GM23338 (cell line): ENCODE results near the gene IDUA. TPM values are rescaled to one million over a fixed set of nuclear protein-coding genes. Genes with fewer than 3 reads are reported as not detected.

Source experiments
- ATAC-seq: fragments of 200-7000 bp; cut with Tn5 transposase; 3 replicates; pipeline ENCODE4 v1.9.1; 2020
- DNase-seq: peaks from one replicate; pipeline ENCODE4 v3.0.0-alpha.2; 2015; ENCODE audit warnings: low spot score
- H2AFZ ChIP-seq: fragments of 200-600 bp; sonication (generic); 2 replicates; pipeline ENCODE4 v1.8.0; 2016; ENCODE audit warnings: antibody characterized with exemption, mild to moderate bottlenecking, moderate library complexity
- H3F3A ChIP-seq: fragments of 200-600 bp; sonication (generic); replicated peaks from 2 replicates; pipeline ENCODE4 v1.8.0; 2017; ENCODE audit warnings: antibody characterized with exemption, mixed run types, low read depth
- H3K27ac ChIP-seq: fragments of 200-600 bp; sonication (generic); 2 replicates; pipeline ENCODE4 v1.6.1; 2016; ENCODE audit warnings: low read depth
- H3K27me3 ChIP-seq: fragments of 200-600 bp; sonication (generic); 2 replicates; pipeline ENCODE4 v1.8.0; 2016; ENCODE audit warnings: mild to moderate bottlenecking, mixed run types, moderate library complexity; ENCODE audit not compliant: insufficient read depth
- H3K36me3 ChIP-seq: fragments of 200-600 bp; sonication (generic); 2 replicates; pipeline ENCODE4 v1.8.0; 2016; ENCODE audit warnings: mild to moderate bottlenecking; ENCODE audit not compliant: insufficient read depth
- H3K4me1 ChIP-seq: fragments of 200-600 bp; sonication (generic); 2 replicates; pipeline ENCODE4 v1.8.0; 2016; ENCODE audit warnings: mild to moderate bottlenecking, moderate library complexity; ENCODE audit not compliant: insufficient read depth
- H3K4me2 ChIP-seq: fragments of 200-600 bp; sonication (generic); 2 replicates; pipeline ENCODE4 v1.7.1; 2017; ENCODE audit warnings: mixed run types
- H3K4me3 ChIP-seq: fragments of 200-600 bp; sonication (generic); 2 replicates; pipeline ENCODE4 v1.6.1; 2016; ENCODE audit warnings: mixed run types
- H3K79me2 ChIP-seq: fragments of 200-600 bp; sonication (generic); replicated peaks from 2 replicates; pipeline ENCODE4 v1.8.0; 2017; ENCODE audit warnings: mild to moderate bottlenecking; ENCODE audit not compliant: insufficient read depth
- H3K9me2 ChIP-seq: fragments of 200-600 bp; sonication (generic); 2 replicates; pipeline ENCODE4 v1.8.0; 2017; ENCODE audit not compliant: insufficient read depth
- H4K20me1 ChIP-seq: fragments of 200-600 bp; sonication (generic); replicated peaks from 2 replicates; pipeline ENCODE4 v1.8.0; 2017; ENCODE audit warnings: mild to moderate bottlenecking; ENCODE audit not compliant: insufficient read depth
- H3K27ac Mint-ChIP-seq: 2 replicates; pipeline ENCODE4 v1.8.0; 2020; ENCODE audit warnings: inconsistent platforms, mild to moderate bottlenecking, moderate library complexity, mixed read lengths
- H3K27me3 Mint-ChIP-seq: 3 replicates; pipeline ENCODE4 v1.8.0; 2022; ENCODE audit warnings: low read depth, mild to moderate bottlenecking, moderate library complexity, mixed read lengths, inconsistent platforms; ENCODE audit not compliant: insufficient read depth, poor library complexity
- H3K36me3 Mint-ChIP-seq: 3 replicates; pipeline ENCODE4 v1.8.0; 2021; ENCODE audit warnings: low read depth, mild to moderate bottlenecking, inconsistent platforms, moderate library complexity, mixed read lengths
- H3K4me1 Mint-ChIP-seq: 3 replicates; pipeline ENCODE4 v1.8.0; 2020; ENCODE audit warnings: mild to moderate bottlenecking, inconsistent platforms, mixed read lengths
- H3K4me3 Mint-ChIP-seq: 3 replicates; pipeline ENCODE4 v1.8.0; 2021; ENCODE audit warnings: moderate library complexity, mild to moderate bottlenecking, inconsistent platforms, mixed read lengths
- H3K9me3 Mint-ChIP-seq: 3 replicates; pipeline ENCODE4 v1.8.0; 2020; ENCODE audit warnings: moderate library complexity, mild to moderate bottlenecking, inconsistent platforms, mixed read lengths
- CREB1 ChIP-seq: fragments of 250-450 bp; sonication (Bioruptor Pico); IDR thresholded peaks from 2 replicates; pipeline ENCODE4 v1.5.0; 2020; ENCODE audit warnings: low read depth, mild to moderate bottlenecking, moderate library complexity
- EZH2phosphoT487 ChIP-seq: fragments of 200-600 bp; sonication (generic); IDR thresholded peaks from one replicate; pipeline ENCODE4 v1.8.1; 2018; ENCODE audit warnings: antibody characterized with exemption; ENCODE audit not compliant: unreplicated experiment
- JUNB ChIP-seq: IDR thresholded peaks from one replicate; pipeline ENCODE4 v1.6.1; 2016; ENCODE audit warnings: antibody characterized with exemption; ENCODE audit not compliant: unreplicated experiment
- POLR2AphosphoS5 ChIP-seq: IDR thresholded peaks from 2 replicates; pipeline ENCODE4 v1.6.1; 2016; ENCODE audit warnings: antibody characterized with exemption, low read depth
- REST ChIP-seq: IDR thresholded peaks from one replicate; pipeline ENCODE4 v1.6.1; 2018; ENCODE audit warnings: antibody characterized with exemption; ENCODE audit not compliant: unreplicated experiment
- STAT1 ChIP-seq: IDR thresholded peaks from one replicate; pipeline ENCODE4 v1.6.1; 2016; ENCODE audit warnings: antibody characterized with exemption; ENCODE audit not compliant: unreplicated experiment
- ZNF114 ChIP-seq: fragments of 250-450 bp; sonication (Bioruptor Pico); IDR thresholded peaks from 2 replicates; pipeline ENCODE4 v1.5.0; 2020; ENCODE audit warnings: mild to moderate bottlenecking, moderate library complexity
- ZNF331 ChIP-seq: fragments of 250-450 bp; sonication (Bioruptor Pico); IDR thresholded peaks from 2 replicates; pipeline ENCODE4 v1.5.0; 2020; ENCODE audit warnings: low read depth, mild to moderate bottlenecking, moderate library complexity
- polyA plus RNA-seq: library from polyadenylated mRNA; unstranded; fragments of >200 nt; fragmentation: Nextera tagmentation; extraction: Ambion mirVana; gene quantifications from 2 replicates; pipeline ENCODE4 v1.2.1, GENCODE V29; 2016
- total RNA-seq: library from RNA; depleted of rRNA; stranded (reverse); fragments of >200 nt; shearing (Covaris generic); gene quantifications from 2 replicates; pipeline ENCODE4 v1.2.3, GENCODE V29; 2014

Gene IDUA
- total and polyA plus RNA-seq, 2 experiments from 2014 or later, result 1.3 to 6.1 TPM

- no peaks in the 10 kb centered on the region for H3K36me3 ChIP-seq
- TF ChIP-seq JUNB (no peak), REST (no peak), ZNF331 (CRISPR knock-in tag) (no peak), EZH2phosphoT487 (no peak), CREB1 (CRISPR knock-in tag) (no peak), STAT1 (no peak)
- no peak overlapping the region for H3K27ac ChIP-seq
- Mint-ChIP-seq H3K27me3 (peaks cover 24% of the 10 kb centered on the region), H3K36me3 (no peaks in the 10 kb centered on the region), H3K4me1 (no peaks in the 10 kb centered on the region), H3K4me3 (peak overlapping the region; percentile 54; the same call in 2 of the 3 replicates), H3K27ac (no peak overlapping the region), H3K9me3 (peaks cover 16% of the 10 kb centered on the region; the same call in 1 of the 3 replicates)
- H3K4me1 ChIP-seq, result no peaks in the 10 kb centered on the region
- H3K4me3 ChIP-seq, result peak overlapping the region; percentile 87
- peak; percentile 65 for DNase-seq
- peaks cover 15% of the 10 kb centered on the region; the same call in 1 of the 2 replicates for H3K27me3 ChIP-seq
- H3K4me2 ChIP-seq, result peak overlapping the region; percentile 83
- no peaks in the 10 kb centered on the region for H3K79me2 ChIP-seq
- peak overlapping the region; percentile 84; the same call in 1 of the 2 replicates for H2AFZ ChIP-seq
- peak; percentile 34 for ATAC-seq
- no peaks in the 10 kb centered on the region for H4K20me1 ChIP-seq
- no peaks in the 10 kb centered on the region for H3K9me2 ChIP-seq
- H3F3A ChIP-seq, result peaks cover 4% of the 10 kb centered on the region; the same call in 1 of the 2 replicates
These were observed 14.0 kb upstream of the IDUA start for GRCh38 chr4:972651-973424.

GRCh38 chr4:973431-974397 is 13.1 kb upstream of the IDUA start, which contains the start of gene DGKQ:
DGKQ (minus strand) TSS chr4:973569; CDS start chr4:973482, 87 bp downstream.
- peaks cover 24% of the 10 kb centered on the region for H3K27me3 Mint-ChIP-seq
- peak within 1 kb of the TSS; percentile 84; the same call in 1 of the 2 replicates for H2AFZ ChIP-seq
- H3K27ac ChIP-seq, result no peak within 1 kb of the TSS
- peak within 1 kb of the TSS; percentile 54; the same call in 2 of the 3 replicates for H3K4me3 Mint-ChIP-seq
- no peaks in the 10 kb centered on the region for H4K20me1 ChIP-seq
- H3K36me3 ChIP-seq, result no peaks in the 10 kb centered on the region
- peaks cover 10% of the 10 kb centered on the region; the same call in 1 of the 2 replicates for H3K27me3 ChIP-seq
- DNase-seq, result peak; percentile 74
- peaks cover 16% of the 10 kb centered on the region; the same call in 1 of the 3 replicates for H3K9me3 Mint-ChIP-seq
- peaks cover 4% of the 10 kb centered on the region; the same call in 1 of the 2 replicates for H3F3A ChIP-seq
- no peaks in the 10 kb centered on the region for H3K4me1 ChIP-seq
- H3K4me1 Mint-ChIP-seq, result no peaks in the 10 kb centered on the region
- peak; percentile 57 for ATAC-seq
- TF ChIP-seq POLR2AphosphoS5 (peak; percentile 40; the same call in 1 of the 2 replicates), ZNF114 (no peak)
- peak within 1 kb of the TSS; percentile 83 for H3K4me2 ChIP-seq
- peak within 1 kb of the TSS; percentile 87 for H3K4me3 ChIP-seq
- H3K27ac Mint-ChIP-seq, result no peak within 1 kb of the TSS
- no peaks in the 10 kb centered on the region for H3K36me3 Mint-ChIP-seq
- H3K9me2 ChIP-seq, result no peaks in the 10 kb centered on the region
- H3K79me2 ChIP-seq, result no peaks in the 10 kb centered on the region
